H1 (cell line): ENCODE results near the gene ZNF484. TPM values are rescaled to one million over a fixed set of nuclear protein-coding genes. Genes with fewer than 3 reads are reported as not detected.

Source experiments
- CTCF ChIA-PET: fragments of 300-600 bp; sonication (Branson Sonifier 250); formaldehyde crosslinking; loops from one replicate; lab custom pipeline; 2021; ENCODE audit not compliant: partially characterized antibody; lab: Charles Lee
- POLR2A ChIA-PET: fragments of 300-600 bp; sonication (Branson Sonifier 250); formaldehyde crosslinking; loops from one replicate; lab custom pipeline; 2021; ENCODE audit warnings: inconsistent platforms; ENCODE audit not compliant: partially characterized antibody; lab: Charles Lee
- DNase-seq, 2 experiments: peaks; one replicate each; pipeline versions ENCODE4 v3.0.0 to v3.0.0-alpha.2; 2010 to 2022; ENCODE audit warnings: low spot score in 2 of 2, low read depth in 1 of 2, mixed read lengths in 1 of 2
- FAIRE-seq: peaks from 2 replicates; lab custom pipeline; 2011; peaks lifted over from hg19 to GRCh38; lab: Jason Lieb, UNC
- H2AFZ ChIP-seq: 2 replicates; pipeline ENCODE4 v1.8.1; 2012; ENCODE audit warnings: low read length, inconsistent platforms
- H2AK5ac ChIP-seq: 2 replicates; pipeline ENCODE4 v1.6.1; 2013; ENCODE audit warnings: low read depth, low read length
- H2BK120ac ChIP-seq: replicated peaks from 2 replicates; pipeline ENCODE3; 2013; ENCODE audit warnings: low read depth, low read length, inconsistent platforms
- H2BK12ac ChIP-seq: 2 replicates; pipeline ENCODE4 v1.6.1; 2013; ENCODE audit warnings: low read depth, low read length
- H2BK15ac ChIP-seq: 2 replicates; pipeline ENCODE4 v1.6.1; 2013; ENCODE audit warnings: low read length
- H2BK20ac ChIP-seq: 2 replicates; pipeline ENCODE4 v1.6.1; 2013; ENCODE audit warnings: low read length
- H2BK5ac ChIP-seq: 2 replicates; pipeline ENCODE4 v1.6.1; 2013; ENCODE audit warnings: low read depth, low read length
- H3K14ac ChIP-seq: 2 replicates; pipeline ENCODE4 v1.6.1; 2013; ENCODE audit warnings: inconsistent platforms; ENCODE audit not compliant: insufficient read length
- H3K18ac ChIP-seq: 2 replicates; pipeline ENCODE4 v1.6.1; 2013; ENCODE audit warnings: low read length; ENCODE audit errors: extremely low read depth
- H3K23ac ChIP-seq: 2 replicates; pipeline ENCODE4 v1.6.1; 2013; ENCODE audit warnings: inconsistent platforms; ENCODE audit not compliant: insufficient read length
- H3K23me2 ChIP-seq: 2 replicates; pipeline ENCODE4 v1.6.1; 2013; ENCODE audit warnings: low read depth, low read length
- H3K27ac ChIP-seq: 2 replicates; pipeline ENCODE4 v1.6.1; 2011; ENCODE audit warnings: low read depth, low read length, inconsistent platforms
- H3K27me3 ChIP-seq, 4 experiments: replicated peaks in 1 of 4; 1 replicate in 1 of 4; 2 replicates in 3 of 4; pipeline versions ENCODE4 v1.6.1 to v1.8.1; 2011 to 2013; ENCODE audit warnings: low read length in 3 of 4, mild to moderate bottlenecking in 3 of 4, inconsistent platforms in 2 of 4, mixed read lengths in 2 of 4, moderate library complexity in 1 of 4; ENCODE audit not compliant: control insufficient read depth in 3 of 4, insufficient read depth in 3 of 4; ENCODE audit errors: extremely low read depth in 1 of 4
- H3K36me3 ChIP-seq, 4 experiments: 2 replicates each; pipeline versions ENCODE4 v1.6.1 to v1.8.1; 2011 to 2013; ENCODE audit warnings: mild to moderate bottlenecking in 4 of 4, low read length in 3 of 4, moderate library complexity in 2 of 4, control low read depth in 1 of 4, inconsistent platforms in 1 of 4; ENCODE audit not compliant: insufficient read depth in 4 of 4, control insufficient read depth in 2 of 4
- H3K4ac ChIP-seq: replicated peaks from 2 replicates; pipeline ENCODE3; 2013; ENCODE audit warnings: low read length, low read depth, mixed read lengths, inconsistent platforms; ENCODE audit not compliant: insufficient read length
- H3K4me1 ChIP-seq, 4 experiments: replicated peaks in 1 of 4; 1 replicate in 1 of 4; 2 replicates in 3 of 4; pipeline versions ENCODE4 v1.6.1 to v1.8.1; 2011 to 2013; ENCODE audit warnings: low read length in 3 of 4, inconsistent platforms in 2 of 4, mixed read lengths in 1 of 4; ENCODE audit not compliant: insufficient read depth in 4 of 4, control insufficient read depth in 3 of 4
- H3K4me2 ChIP-seq, 2 experiments: 2 replicates each; pipeline versions ENCODE4 v1.6.1 to v1.8.1; 2011 to 2013; ENCODE audit warnings: low read depth in 2 of 2, low read length in 2 of 2, control low read depth in 1 of 2, inconsistent platforms in 1 of 2, mild to moderate bottlenecking in 1 of 2; ENCODE audit not compliant: insufficient read depth in 1 of 2
- H3K4me3 ChIP-seq, 4 experiments: fragments of 200-600, 300-600 bp in 1 of 4; sonication (generic), shearing (Covaris generic), sonication (Bioruptor Twin) in 1 of 4; 2 replicates each; pipeline versions ENCODE4 v1.5.1 to v1.8.1; 2011 to 2016; ENCODE audit warnings: low read length in 4 of 4, low read depth in 3 of 4, control low read depth in 2 of 4, inconsistent platforms in 2 of 4, mild to moderate bottlenecking in 2 of 4, mixed read lengths in 1 of 4, moderate library complexity in 1 of 4; ENCODE audit not compliant: insufficient read depth in 2 of 4; ENCODE audit errors: extremely low read depth in 1 of 4
- H3K56ac ChIP-seq: replicated peaks from 2 replicates; pipeline ENCODE3; 2013; ENCODE audit warnings: low read depth, mild to moderate bottlenecking, mixed read lengths, low read length, inconsistent platforms; ENCODE audit not compliant: insufficient read length
- H3K79me1 ChIP-seq: 2 replicates; pipeline ENCODE4 v1.6.1; 2013; ENCODE audit warnings: low read depth, low read length, control low read depth
- H3K79me2 ChIP-seq, 2 experiments: 2 replicates each; pipeline versions ENCODE4 v1.6.1 to v1.8.1; 2012 to 2013; ENCODE audit warnings: low read length in 2 of 2, mild to moderate bottlenecking in 2 of 2, inconsistent platforms in 1 of 2; ENCODE audit not compliant: insufficient read depth in 2 of 2, control insufficient read depth in 1 of 2
- H3K9ac ChIP-seq, 4 experiments: replicated peaks in 1 of 4; 1 replicate in 1 of 4; 2 replicates in 3 of 4; pipeline versions ENCODE4 v1.6.1 to v1.8.1; 2011 to 2013; ENCODE audit warnings: low read depth in 3 of 4, low read length in 3 of 4, control low read depth in 2 of 4, mild to moderate bottlenecking in 2 of 4, moderate library complexity in 2 of 4, inconsistent platforms in 1 of 4; ENCODE audit errors: extremely low read depth in 1 of 4
- H3K9me3 ChIP-seq, 2 experiments: 2 replicates each; pipeline versions ENCODE4 v1.6.1 to v1.8.1; 2012 to 2013; ENCODE audit warnings: mild to moderate bottlenecking in 2 of 2, moderate library complexity in 2 of 2, control low read depth in 1 of 2, inconsistent platforms in 1 of 2, low read depth in 1 of 2, low read length in 1 of 2, mixed read lengths in 1 of 2; ENCODE audit not compliant: insufficient read depth in 2 of 2
- H4K20me1 ChIP-seq, 2 experiments: replicated peaks in 1 of 2; 2 replicates each; pipeline versions ENCODE3 to v1.8.1; 2011 to 2013; ENCODE audit warnings: inconsistent platforms in 2 of 2, low read length in 2 of 2, mild to moderate bottlenecking in 1 of 2; ENCODE audit not compliant: insufficient read depth in 2 of 2, control insufficient read depth in 1 of 2
- H4K5ac ChIP-seq: 2 replicates; pipeline ENCODE4 v1.6.1; 2013; ENCODE audit warnings: low read length, low read depth, mixed read lengths, inconsistent platforms; ENCODE audit not compliant: insufficient read length
- H4K8ac ChIP-seq: 2 replicates; pipeline ENCODE4 v1.8.0; 2013; ENCODE audit warnings: mild to moderate bottlenecking, moderate library complexity, low read length, inconsistent platforms; ENCODE audit not compliant: insufficient read depth; ENCODE audit errors: extremely low read depth
- H4K91ac ChIP-seq: replicated peaks from 2 replicates; pipeline ENCODE3; 2013; ENCODE audit warnings: low read length, mixed read lengths, inconsistent platforms; ENCODE audit not compliant: insufficient read length
- ASH2L ChIP-seq: fragments of 200-600, 300-600 bp; sonication (generic); IDR thresholded peaks from one replicate; pipeline ENCODE4 v1.7.1; 2017; ENCODE audit warnings: low read length
- BRCA1 ChIP-seq: IDR thresholded peaks from 2 replicates; pipeline ENCODE4 v1.6.1; 2012; ENCODE audit warnings: low read depth, low read length, improper control_type of control experiment
- CHD2 ChIP-seq: IDR thresholded peaks from 2 replicates; pipeline ENCODE4 v1.6.1; 2012; ENCODE audit warnings: low read length, improper control_type of control experiment
- CREB1 ChIP-seq: IDR thresholded peaks from 2 replicates; pipeline ENCODE4 v1.6.1; 2012; ENCODE audit warnings: inconsistent platforms
- NRF1 ChIP-seq: IDR thresholded peaks from 2 replicates; pipeline ENCODE4 v1.6.1; 2011; ENCODE audit warnings: mild to moderate bottlenecking, low read depth, low read length, improper control_type of control experiment
- SP1 ChIP-seq: IDR thresholded peaks from 2 replicates; pipeline ENCODE4 v1.6.1; 2011; ENCODE audit warnings: low read depth, low read length
- WGBS, 2 experiments: shearing (Covaris generic) in 1 of 2; methylation state at CpG; one replicate each; pipeline versions ENCODE4 v1.1.6 to v1.1.7; 2013 to 2015; ENCODE audit warnings: low lambda C conversion rate in 2 of 2, mixed read lengths in 2 of 2, inconsistent platforms in 1 of 2, low coverage in 1 of 2, missing lambda C conversion rate in 1 of 2; ENCODE audit not compliant: insufficient replicate concordance in 2 of 2, insufficient coverage in 1 of 2, insufficient read length in 1 of 2; ENCODE audit errors: extremely low coverage in 1 of 2, missing lambda C conversion rate in 1 of 2; 5-methylcytosine and 5-hydroxymethylcytosine counted together
- long read RNA-seq, 2 experiments: library from RNA in 1 of 2; library from capped mRNA in 1 of 2; stranded (forward); transcript quantifications; one replicate each; pipeline ENCODE4 v2.0.0, GENCODE V29; 2021; ENCODE audit warnings: inconsistent platforms in 1 of 2
- polyA minus RNA-seq, 3 experiments: library from RNA; depleted of rRNA, polyadenylated mRNA; stranded (reverse); fragments of >200 nt; gene quantifications; 1 replicate in 2 of 3; 2 replicates in 1 of 3; pipeline ENCODE4 v1.2.3, GENCODE V29; 2011
- polyA plus RNA-seq, 7 experiments: library from polyadenylated mRNA; depleted of rRNA in 3 of 7; stranded (reverse) in 5 of 7; unstranded in 2 of 7; fragments of >200 nt in 5 of 7; fragments of 200-250 nt in 2 of 7; gene quantifications; 1 replicate in 5 of 7; 2 replicates in 1 of 7; 4 replicates in 1 of 7; pipeline versions ENCODE4 v1.2.1 to v1.2.3, GENCODE V29; 2011 to 2013; ENCODE audit warnings: missing spikeins in 2 of 7, mixed read lengths in 2 of 7
- total RNA-seq: library from RNA; stranded (reverse); fragmentation: NEBNext Ultra II Directional; extraction: Animal tissue kit (Norgen Biotek cat#: 25700); gene quantifications from 2 replicates; pipeline ENCODE4 v1.2.1, GENCODE V29; 2021
- TF ChIP-seq, protein P1 (sequence below), 3 experiments: IDR thresholded peaks; 1 replicate in 2 of 3; 2 replicates in 1 of 3; pipeline versions ENCODE4 v1.5.1 to v1.6.1; 2011; ENCODE audit warnings: low read length in 3 of 3, mild to moderate bottlenecking in 3 of 3, inconsistent platforms in 2 of 3, low read depth in 1 of 3, moderate library complexity in 1 of 3; ENCODE audit not compliant: insufficient read depth in 1 of 3; ENCODE audit errors: control extremely low read depth in 1 of 3

The ZNF484 gene
- total RNA-seq, result 11.5 and 11.8 TPM in 2 replicates
- 0.55 and 1.3 TPM in 2 replicates for polyA plus RNA-seq (2011; rRNA removed)
- polyA plus RNA-seq (2011; cell fraction: cytosol; rRNA removed), result 2.0 TPM
- polyA plus RNA-seq (2011; cell fraction: nucleus; rRNA removed), result 1.2 TPM
- polyA plus RNA-seq (2012, experiment 1 of 2), result 2.3 to 3.8 TPM (median 2.9 TPM) in 4 replicates
- polyA plus RNA-seq (2012, experiment 2 of 2), result 0.17 TPM
- polyA plus RNA-seq (2013, experiment 1 of 2), result 4.7 TPM
- polyA plus RNA-seq (2013, experiment 2 of 2), result 4.7 TPM
- polyA minus RNA-seq (2011; rRNA and poly(A)+ RNA removed), result 11.8 and 20.3 TPM in 2 replicates
- 9.2 TPM for polyA minus RNA-seq (2011; cell fraction: cytosol; rRNA and poly(A)+ RNA removed)
- polyA minus RNA-seq (2011; cell fraction: nucleus; rRNA and poly(A)+ RNA removed), result 18.3 TPM
- long read RNA-seq, experiment 1, partial matches to known transcripts, result 1 of 2 reads
- long read RNA-seq, experiment 1, other reads (novel, unspliced or antisense), result 0 of 2 reads
- long read RNA-seq, experiment 2, partial matches to known transcripts, result 0 of 2 reads
- long read RNA-seq, experiment 2, other reads (novel, unspliced or antisense), result 1 of 2 reads

DNA sequence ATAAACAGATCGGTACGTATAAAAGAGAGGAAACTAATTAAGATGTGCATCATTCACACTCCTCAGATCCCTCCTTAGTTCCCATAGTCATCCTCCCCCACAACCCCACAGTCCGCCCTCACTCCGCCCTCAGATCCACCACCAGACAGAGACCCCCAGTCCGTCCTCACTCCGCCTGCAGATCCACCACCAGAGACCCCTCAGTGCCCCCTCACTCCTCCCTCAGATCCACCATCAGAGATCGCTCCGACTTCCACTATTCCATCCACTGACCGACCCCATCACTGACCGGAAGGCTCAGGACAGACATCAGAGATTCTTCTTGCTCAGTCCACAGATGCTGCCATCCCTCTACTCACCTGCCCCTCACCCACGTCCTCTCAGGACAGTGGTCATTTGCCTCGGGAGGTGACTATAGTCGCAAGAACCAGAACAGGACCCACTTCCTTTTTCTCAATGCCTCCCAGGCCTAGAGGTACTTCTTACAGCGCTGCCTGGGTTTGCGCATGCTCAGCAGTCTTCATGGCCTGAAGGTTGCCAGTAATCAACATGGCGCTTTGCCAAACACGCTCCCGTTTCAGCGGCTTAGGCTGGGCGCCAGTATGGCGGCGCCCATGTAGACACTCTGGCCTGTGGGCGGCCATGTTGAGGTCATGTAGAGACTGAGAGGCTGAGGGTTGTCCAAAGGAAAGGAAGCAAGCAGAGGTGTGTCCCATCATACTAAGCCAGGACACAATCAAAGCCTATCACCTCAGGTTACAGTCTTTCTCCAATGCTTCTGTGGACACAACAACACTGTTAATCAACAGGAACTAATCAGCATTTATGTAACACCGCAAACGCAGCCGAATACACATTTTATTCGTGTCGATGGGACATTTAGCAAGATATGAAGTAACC, at the start of gene ZNF484:
Gene ZNF484, minus strand, starts transcription at position 508 of the 900 bp plus-strand sequence. CDS start 3,009 bp downstream, outside the sequence.
- no peak within 1 kb of the TSS; the same call in 1 of the 2 replicates for H2AK5ac ChIP-seq
- H4K8ac ChIP-seq, result peak within 1 kb of the TSS; percentile 94; the same call in 1 of the 2 replicates
- no peaks in the 10 kb centered on the region for H3K9me3 ChIP-seq
- DNase-seq (peak; percentile 88 to 91), FAIRE-seq (peak; percentile 86)
- POLR2A ChIA-PET, result no interaction called here
- CTCF ChIA-PET, result no interaction called here
- peak within 1 kb of the TSS; percentile 59 to 72 for H3K4me2 ChIP-seq
- no peak within 1 kb of the TSS for H3K23ac ChIP-seq
- H3K36me3 ChIP-seq, result no peaks in the 10 kb centered on the region
- peak within 1 kb of the TSS; percentile 97 for H2BK5ac ChIP-seq
- 14% methylated on average over 28 of the region's 28 CpGs; no CpG with 5 or more reads in 1 of the 2 experiments for WGBS, 2 experiments
- H2BK12ac ChIP-seq, result peak within 1 kb of the TSS; percentile 91
- peaks cover 1 to 8% (median 3%) of the 10 kb centered on the region in 4 experiments; a peak in 4 of 7 replicates for H3K4me1 ChIP-seq
- no peak within 1 kb of the TSS for H3K4ac ChIP-seq
- peak within 1 kb of the TSS; percentile 74 for H3K27ac ChIP-seq
- H3K27me3 ChIP-seq, result no peaks in the 10 kb centered on the region
- H3K9ac ChIP-seq, result peak within 1 kb of the TSS; percentile 72 to 97 (median 76)
- peak within 1 kb of the TSS; percentile 100 for H3K18ac ChIP-seq
- peaks cover 0 to 34% of the 10 kb centered on the region in 2 experiments; a peak in 2 of 4 replicates for H3K79me2 ChIP-seq
- H3K23me2 ChIP-seq, result no peaks in the 10 kb centered on the region; the same call in 1 of the 2 replicates
- no peak within 1 kb of the TSS for H4K91ac ChIP-seq
- H3K56ac ChIP-seq, result no peak within 1 kb of the TSS
- no peak within 1 kb of the TSS for H2BK120ac ChIP-seq
- H4K20me1 ChIP-seq, result peaks cover 0 to 2% of the 10 kb centered on the region in 2 experiments
- H4K5ac ChIP-seq, result peak within 1 kb of the TSS; percentile 81
- peak within 1 kb of the TSS; percentile 81 to 92 (median 91) for H3K4me3 ChIP-seq
- H3K79me1 ChIP-seq, result peaks cover 2% of the 10 kb centered on the region; the same call in 1 of the 2 replicates
- H2BK15ac ChIP-seq, result no peak within 1 kb of the TSS
- H2BK20ac ChIP-seq, result no peak within 1 kb of the TSS
- no peak within 1 kb of the TSS for H3K14ac ChIP-seq
- H2AFZ ChIP-seq, result peak within 1 kb of the TSS; percentile 98
- TF ChIP-seq BRCA1, result no peak
- TF ChIP-seq CREB1, result peak; percentile 49; the same call in 1 of the 2 replicates
- TF ChIP-seq NRF1, result peak; percentile 63
- TF ChIP-seq, protein P1, sequence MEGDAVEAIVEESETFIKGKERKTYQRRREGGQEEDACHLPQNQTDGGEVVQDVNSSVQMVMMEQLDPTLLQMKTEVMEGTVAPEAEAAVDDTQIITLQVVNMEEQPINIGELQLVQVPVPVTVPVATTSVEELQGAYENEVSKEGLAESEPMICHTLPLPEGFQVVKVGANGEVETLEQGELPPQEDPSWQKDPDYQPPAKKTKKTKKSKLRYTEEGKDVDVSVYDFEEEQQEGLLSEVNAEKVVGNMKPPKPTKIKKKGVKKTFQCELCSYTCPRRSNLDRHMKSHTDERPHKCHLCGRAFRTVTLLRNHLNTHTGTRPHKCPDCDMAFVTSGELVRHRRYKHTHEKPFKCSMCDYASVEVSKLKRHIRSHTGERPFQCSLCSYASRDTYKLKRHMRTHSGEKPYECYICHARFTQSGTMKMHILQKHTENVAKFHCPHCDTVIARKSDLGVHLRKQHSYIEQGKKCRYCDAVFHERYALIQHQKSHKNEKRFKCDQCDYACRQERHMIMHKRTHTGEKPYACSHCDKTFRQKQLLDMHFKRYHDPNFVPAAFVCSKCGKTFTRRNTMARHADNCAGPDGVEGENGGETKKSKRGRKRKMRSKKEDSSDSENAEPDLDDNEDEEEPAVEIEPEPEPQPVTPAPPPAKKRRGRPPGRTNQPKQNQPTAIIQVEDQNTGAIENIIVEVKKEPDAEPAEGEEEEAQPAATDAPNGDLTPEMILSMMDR (IDR thresholded peaks at IDR 0.05; ENCODE audit: control extremely low read depth in 1 of 3, insufficient read depth in 1 of 3, low read depth in 1 of 3, low read length in 3 of 3), result no peak
- peak; percentile 63 for TF ChIP-seq ASH2L
- no peak for TF ChIP-seq CHD2
- TF ChIP-seq SP1, result no peak
